Transverse colon (tissue), 4 donors: Measurements from ENCODE around the gene LRATD1.

Source experiments
- EP300 ChIP-seq: sonication (generic); formaldehyde crosslinking; IDR thresholded peaks from one replicate; pipeline ENCODE4 v1.6.1; 2017; ENCODE audit warnings: antibody characterized with exemption, low read depth
- POLR2A ChIP-seq: fragments of 450-650 bp; IDR thresholded peaks from one replicate; pipeline ENCODE4 v1.6.1; 2016; ENCODE audit warnings: antibody characterized with exemption, mild to moderate bottlenecking, moderate library complexity
- POLR2AphosphoS5 ChIP-seq, 3 donors: sonication (generic); formaldehyde crosslinking; IDR thresholded peaks; one replicate each; pipeline ENCODE4 v1.6.1; 2016; ENCODE audit warnings: antibody characterized with exemption in 3 of 3
- TF ChIP-seq, protein P1 (sequence below), 5 experiments: fragments of 200-600 bp in 3 of 5; fragments of 450-650 bp in 2 of 5; sonication (generic) in 3 of 5; IDR thresholded peaks; 1 replicate in 2 of 5; 2 replicates in 3 of 5; pipeline ENCODE4 v1.5.1; 2016 to 2017; ENCODE audit warnings: antibody characterized with exemption in 5 of 5, inconsistent platforms in 3 of 5, mild to moderate bottlenecking in 2 of 5, moderate library complexity in 1 of 5

DNA sequence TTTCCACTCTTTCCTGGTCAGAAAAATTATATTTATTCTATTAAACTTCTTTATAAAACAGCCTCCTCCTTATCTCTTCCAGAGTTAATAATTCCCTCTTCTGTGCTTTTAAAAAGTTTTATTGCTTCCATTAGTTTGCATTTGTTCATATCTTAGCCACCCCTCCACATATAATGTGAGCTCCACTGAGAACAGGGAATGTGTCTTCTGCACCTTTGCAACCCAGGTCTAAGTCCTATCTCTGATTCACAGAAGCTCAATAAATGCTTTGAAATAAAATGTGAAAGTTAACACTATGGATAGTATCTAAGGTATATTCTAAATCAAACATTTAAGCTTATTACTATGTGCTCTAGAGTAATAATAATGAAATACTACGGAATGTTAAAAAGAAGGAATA is 9.3 kb upstream of the LRATD1 start:
- TF ChIP-seq, protein P1, sequence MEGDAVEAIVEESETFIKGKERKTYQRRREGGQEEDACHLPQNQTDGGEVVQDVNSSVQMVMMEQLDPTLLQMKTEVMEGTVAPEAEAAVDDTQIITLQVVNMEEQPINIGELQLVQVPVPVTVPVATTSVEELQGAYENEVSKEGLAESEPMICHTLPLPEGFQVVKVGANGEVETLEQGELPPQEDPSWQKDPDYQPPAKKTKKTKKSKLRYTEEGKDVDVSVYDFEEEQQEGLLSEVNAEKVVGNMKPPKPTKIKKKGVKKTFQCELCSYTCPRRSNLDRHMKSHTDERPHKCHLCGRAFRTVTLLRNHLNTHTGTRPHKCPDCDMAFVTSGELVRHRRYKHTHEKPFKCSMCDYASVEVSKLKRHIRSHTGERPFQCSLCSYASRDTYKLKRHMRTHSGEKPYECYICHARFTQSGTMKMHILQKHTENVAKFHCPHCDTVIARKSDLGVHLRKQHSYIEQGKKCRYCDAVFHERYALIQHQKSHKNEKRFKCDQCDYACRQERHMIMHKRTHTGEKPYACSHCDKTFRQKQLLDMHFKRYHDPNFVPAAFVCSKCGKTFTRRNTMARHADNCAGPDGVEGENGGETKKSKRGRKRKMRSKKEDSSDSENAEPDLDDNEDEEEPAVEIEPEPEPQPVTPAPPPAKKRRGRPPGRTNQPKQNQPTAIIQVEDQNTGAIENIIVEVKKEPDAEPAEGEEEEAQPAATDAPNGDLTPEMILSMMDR (IDR thresholded peaks at IDR 0.05), result no peak
- TF ChIP-seq POLR2A, result no peak
- no peak for TF ChIP-seq POLR2AphosphoS5 (IDR thresholded peaks at IDR 0.05)
- TF ChIP-seq EP300, result no peak
